Measurements from ENCODE around the gene STUM.

- no peak for TF ChIP-seq CTCF (IDR thresholded peaks at IDR 0.05)
- TF ChIP-seq POLR2A (IDR thresholded peaks at IDR 0.05) = no peak
Measured at GRCh38 chr1:226534098-226534497, 14.5 kb upstream of the STUM start.

All from adrenal gland (tissue), 5 donors.